Nephron progenitor cell (in vitro differentiated cells): ENCODE data around the gene GATA2.

Experiments used
- DNase-seq: peaks from one replicate; pipeline ENCODE4 v3.0.0; 2021
- H3K27ac Mint-ChIP-seq: 2 replicates; pipeline ENCODE4 v1.8.0; 2021; ENCODE audit warnings: mild to moderate bottlenecking, moderate library complexity, mixed read lengths
- H3K27me3 Mint-ChIP-seq: 2 replicates; pipeline ENCODE4 v1.8.0; 2021; ENCODE audit warnings: mild to moderate bottlenecking, low read depth, mixed read lengths; ENCODE audit not compliant: poor library complexity
- H3K36me3 Mint-ChIP-seq: 2 replicates; pipeline ENCODE4 v1.8.0; 2021; ENCODE audit warnings: low read depth, mixed read lengths
- H3K4me1 Mint-ChIP-seq: 2 replicates; pipeline ENCODE4 v1.8.0; 2021; ENCODE audit warnings: mixed read lengths
- H3K4me3 Mint-ChIP-seq: 2 replicates; pipeline ENCODE4 v1.8.0; 2021; ENCODE audit warnings: mild to moderate bottlenecking, moderate library complexity, mixed read lengths
- H3K9me3 Mint-ChIP-seq: 2 replicates; pipeline ENCODE4 v1.8.0; 2021; ENCODE audit warnings: mild to moderate bottlenecking, moderate library complexity, mixed read lengths
- TF ChIP-seq, protein P1 (sequence below): fragments of 200-600 bp; sonication (generic); IDR thresholded peaks from 2 replicates; pipeline ENCODE4 v1.5.0; 2021; ENCODE audit warnings: antibody characterized with exemption

Gene GATA2

DNA sequence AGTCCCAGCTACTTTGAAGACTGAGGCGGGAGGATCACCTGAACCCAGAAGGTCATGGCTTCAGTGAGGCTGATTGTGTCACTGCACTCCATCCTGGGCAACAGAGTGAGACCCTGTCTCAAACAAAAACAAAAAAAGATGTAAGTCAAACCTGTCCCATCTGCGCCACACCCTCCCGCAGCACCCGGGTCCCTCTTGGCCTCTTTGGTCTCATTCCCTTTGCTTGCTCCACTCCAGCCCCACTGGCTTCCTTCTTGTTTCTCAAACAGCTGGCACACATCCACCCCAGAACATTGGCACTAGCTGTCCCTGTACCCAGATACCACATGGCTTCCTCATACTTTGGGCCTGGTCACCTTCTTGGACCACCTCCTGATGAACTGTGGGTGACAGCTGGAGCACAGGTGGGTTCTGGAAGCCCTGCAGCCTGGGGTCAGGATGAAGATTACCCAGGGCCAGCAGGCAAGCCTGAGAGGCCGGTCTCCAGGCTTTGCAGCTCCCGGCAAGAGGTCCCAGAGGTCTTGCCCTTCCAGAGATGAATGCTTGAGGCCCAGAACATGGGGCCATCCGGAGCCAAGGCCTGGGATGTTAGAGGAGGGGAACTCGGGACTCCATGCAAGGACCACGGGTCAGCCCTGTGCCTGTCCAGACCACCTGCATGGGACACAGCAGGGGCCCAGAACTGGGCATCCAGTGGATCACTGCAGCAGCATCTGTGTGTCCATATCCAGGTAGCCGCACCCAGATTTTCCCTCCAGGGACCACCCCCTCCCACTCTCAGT, 10.9 kb upstream of the GATA2 start:
- Mint-ChIP-seq H3K27ac (no peak overlapping the region), H3K27me3 (peaks cover 76% of the 10 kb centered on the region), H3K4me1 (no peaks in the 10 kb centered on the region), H3K4me3 (no peak overlapping the region), H3K36me3 (no peaks in the 10 kb centered on the region), H3K9me3 (peaks cover 7% of the 10 kb centered on the region)
- TF ChIP-seq, protein P1, sequence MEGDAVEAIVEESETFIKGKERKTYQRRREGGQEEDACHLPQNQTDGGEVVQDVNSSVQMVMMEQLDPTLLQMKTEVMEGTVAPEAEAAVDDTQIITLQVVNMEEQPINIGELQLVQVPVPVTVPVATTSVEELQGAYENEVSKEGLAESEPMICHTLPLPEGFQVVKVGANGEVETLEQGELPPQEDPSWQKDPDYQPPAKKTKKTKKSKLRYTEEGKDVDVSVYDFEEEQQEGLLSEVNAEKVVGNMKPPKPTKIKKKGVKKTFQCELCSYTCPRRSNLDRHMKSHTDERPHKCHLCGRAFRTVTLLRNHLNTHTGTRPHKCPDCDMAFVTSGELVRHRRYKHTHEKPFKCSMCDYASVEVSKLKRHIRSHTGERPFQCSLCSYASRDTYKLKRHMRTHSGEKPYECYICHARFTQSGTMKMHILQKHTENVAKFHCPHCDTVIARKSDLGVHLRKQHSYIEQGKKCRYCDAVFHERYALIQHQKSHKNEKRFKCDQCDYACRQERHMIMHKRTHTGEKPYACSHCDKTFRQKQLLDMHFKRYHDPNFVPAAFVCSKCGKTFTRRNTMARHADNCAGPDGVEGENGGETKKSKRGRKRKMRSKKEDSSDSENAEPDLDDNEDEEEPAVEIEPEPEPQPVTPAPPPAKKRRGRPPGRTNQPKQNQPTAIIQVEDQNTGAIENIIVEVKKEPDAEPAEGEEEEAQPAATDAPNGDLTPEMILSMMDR, result no peak
- no peak for DNase-seq

DNA sequence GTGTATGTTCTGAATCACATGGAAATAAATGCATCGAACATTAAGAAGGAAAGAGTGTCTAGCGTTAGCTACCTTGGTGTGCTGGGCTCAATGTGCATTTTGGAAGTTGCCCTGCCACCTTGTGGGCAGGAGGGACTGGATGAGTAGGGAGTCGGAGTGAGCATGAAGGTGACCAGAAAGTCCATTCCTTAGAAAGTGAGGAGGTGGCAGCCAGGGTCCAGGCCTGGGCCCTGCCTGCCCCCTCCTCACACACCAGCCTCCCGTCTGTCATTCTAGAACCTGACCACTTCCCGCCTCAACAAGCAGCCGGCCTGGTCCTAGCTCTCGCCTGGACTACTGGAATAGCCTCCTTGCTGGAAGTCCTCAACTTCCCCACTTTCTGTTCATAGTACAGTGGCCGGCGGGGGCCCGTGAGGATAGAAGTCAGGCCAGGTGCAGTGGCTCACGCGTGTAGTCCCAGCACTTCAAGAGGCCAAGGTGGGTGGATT, 10.2 kb upstream of the GATA2 start:
- Mint-ChIP-seq H3K27ac (no peak overlapping the region), H3K4me3 (no peak overlapping the region), H3K9me3 (peaks cover 7% of the 10 kb centered on the region), H3K4me1 (no peaks in the 10 kb centered on the region), H3K27me3 (peaks cover 77% of the 10 kb centered on the region), H3K36me3 (no peaks in the 10 kb centered on the region)
- TF ChIP-seq, protein P1, result no peak
- DNase-seq, result no peak

DNA sequence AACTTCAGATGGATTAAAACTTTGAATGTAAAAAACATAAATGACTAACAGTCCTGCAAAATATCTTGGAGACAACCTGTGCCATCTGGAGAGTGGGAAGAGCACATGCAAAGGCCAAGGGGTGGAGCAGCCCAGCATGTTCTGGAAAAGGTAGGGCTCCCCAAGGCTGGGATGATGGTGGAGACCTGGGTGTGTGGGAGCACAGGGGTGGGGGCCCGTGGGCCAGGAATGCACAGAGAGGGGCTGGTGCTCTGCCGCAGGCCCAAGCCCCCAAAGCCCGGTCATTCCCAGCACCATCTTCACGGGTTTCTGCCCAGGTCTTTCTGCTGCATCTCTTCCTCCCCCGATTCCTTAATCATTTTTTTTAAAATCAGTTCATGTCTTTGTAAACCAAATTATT, 9.7 kb upstream of the GATA2 start:
- DNase-seq, result no peak
- H3K27me3 Mint-ChIP-seq, result peaks cover 77% of the 10 kb centered on the region
- no peak overlapping the region for H3K27ac Mint-ChIP-seq
- H3K4me1 Mint-ChIP-seq, result no peaks in the 10 kb centered on the region
- peaks cover 7% of the 10 kb centered on the region for H3K9me3 Mint-ChIP-seq
- no peaks in the 10 kb centered on the region for H3K36me3 Mint-ChIP-seq
- no peak overlapping the region for H3K4me3 Mint-ChIP-seq
- TF ChIP-seq, protein P1, result no peak

DNA sequence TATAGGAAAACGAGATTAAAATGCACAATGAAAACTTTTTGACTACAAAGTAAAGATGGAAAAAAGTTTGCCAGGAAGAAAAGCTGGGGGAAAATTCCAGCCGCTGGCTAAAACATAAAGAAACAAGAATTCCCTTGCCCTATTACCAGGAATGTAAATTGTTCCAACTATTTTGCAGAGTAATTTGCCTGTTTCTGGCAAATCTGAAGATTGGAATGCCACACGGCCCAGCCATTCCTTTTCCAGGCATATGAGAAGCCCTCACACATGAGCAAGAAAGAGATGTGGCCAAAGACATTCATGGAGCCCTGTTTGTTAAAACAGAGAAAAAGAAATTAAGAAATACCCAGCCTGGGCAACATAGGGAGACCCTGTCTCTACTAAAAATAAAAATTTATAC, 8.4 kb upstream of the GATA2 start:
- Mint-ChIP-seq H3K36me3 (no peaks in the 10 kb centered on the region), H3K27me3 (peaks cover 79% of the 10 kb centered on the region)

DNA sequence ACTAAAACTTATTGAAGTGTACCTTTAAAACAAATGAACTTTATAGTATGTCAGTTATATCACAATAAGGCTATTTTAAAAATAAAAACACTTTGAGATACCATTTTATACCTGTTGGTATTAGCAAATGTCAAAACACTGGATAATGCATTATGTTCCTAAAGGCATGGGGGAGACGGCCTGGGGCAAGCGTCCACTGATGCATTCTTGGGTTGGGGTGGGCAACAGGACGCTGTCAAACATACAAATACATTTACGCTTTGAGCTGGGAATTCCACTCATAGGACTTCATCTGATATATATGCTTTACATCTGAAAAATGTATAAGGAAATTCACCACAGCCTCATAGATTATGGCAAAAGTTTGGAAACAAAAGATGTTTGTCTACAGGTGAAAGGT, 7.6 kb upstream of the GATA2 start:
- Mint-ChIP-seq H3K4me3 (no peak overlapping the region), H3K27ac (no peak overlapping the region), H3K27me3 (peaks cover 84% of the 10 kb centered on the region), H3K36me3 (no peaks in the 10 kb centered on the region), H3K4me1 (peaks cover 7% of the 10 kb centered on the region), H3K9me3 (peaks cover 4% of the 10 kb centered on the region)
- TF ChIP-seq, protein P1, result no peak
- DNase-seq, result no peak

More for the DNA sequence above, 8.4 kb upstream of the GATA2 start:
- no peak overlapping the region for H3K27ac Mint-ChIP-seq
- H3K9me3 Mint-ChIP-seq, result peaks cover 7% of the 10 kb centered on the region
- TF ChIP-seq, protein P1, result no peak
- no peak overlapping the region for H3K4me3 Mint-ChIP-seq
- no peak for DNase-seq
- no peaks in the 10 kb centered on the region for H3K4me1 Mint-ChIP-seq
